Left hindlimb (tissue), 1 donor: ENCODE measurements around the gene VPS45.
"Not testable (repeated sequence)": the region's sequence is repeated elsewhere in the genome, so short reads cannot be mapped to it uniquely, and the experiment has no call there.

Source experiments
- DNase-seq: peaks from one replicate; pipeline ENCODE4 v3.0.0-alpha.2; 2018

The VPS45 gene, protein sequence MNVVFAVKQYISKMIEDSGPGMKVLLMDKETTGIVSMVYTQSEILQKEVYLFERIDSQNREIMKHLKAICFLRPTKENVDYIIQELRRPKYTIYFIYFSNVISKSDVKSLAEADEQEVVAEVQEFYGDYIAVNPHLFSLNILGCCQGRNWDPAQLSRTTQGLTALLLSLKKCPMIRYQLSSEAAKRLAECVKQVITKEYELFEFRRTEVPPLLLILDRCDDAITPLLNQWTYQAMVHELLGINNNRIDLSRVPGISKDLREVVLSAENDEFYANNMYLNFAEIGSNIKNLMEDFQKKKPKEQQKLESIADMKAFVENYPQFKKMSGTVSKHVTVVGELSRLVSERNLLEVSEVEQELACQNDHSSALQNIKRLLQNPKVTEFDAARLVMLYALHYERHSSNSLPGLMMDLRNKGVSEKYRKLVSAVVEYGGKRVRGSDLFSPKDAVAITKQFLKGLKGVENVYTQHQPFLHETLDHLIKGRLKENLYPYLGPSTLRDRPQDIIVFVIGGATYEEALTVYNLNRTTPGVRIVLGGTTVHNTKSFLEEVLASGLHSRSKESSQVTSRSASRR

DNA sequence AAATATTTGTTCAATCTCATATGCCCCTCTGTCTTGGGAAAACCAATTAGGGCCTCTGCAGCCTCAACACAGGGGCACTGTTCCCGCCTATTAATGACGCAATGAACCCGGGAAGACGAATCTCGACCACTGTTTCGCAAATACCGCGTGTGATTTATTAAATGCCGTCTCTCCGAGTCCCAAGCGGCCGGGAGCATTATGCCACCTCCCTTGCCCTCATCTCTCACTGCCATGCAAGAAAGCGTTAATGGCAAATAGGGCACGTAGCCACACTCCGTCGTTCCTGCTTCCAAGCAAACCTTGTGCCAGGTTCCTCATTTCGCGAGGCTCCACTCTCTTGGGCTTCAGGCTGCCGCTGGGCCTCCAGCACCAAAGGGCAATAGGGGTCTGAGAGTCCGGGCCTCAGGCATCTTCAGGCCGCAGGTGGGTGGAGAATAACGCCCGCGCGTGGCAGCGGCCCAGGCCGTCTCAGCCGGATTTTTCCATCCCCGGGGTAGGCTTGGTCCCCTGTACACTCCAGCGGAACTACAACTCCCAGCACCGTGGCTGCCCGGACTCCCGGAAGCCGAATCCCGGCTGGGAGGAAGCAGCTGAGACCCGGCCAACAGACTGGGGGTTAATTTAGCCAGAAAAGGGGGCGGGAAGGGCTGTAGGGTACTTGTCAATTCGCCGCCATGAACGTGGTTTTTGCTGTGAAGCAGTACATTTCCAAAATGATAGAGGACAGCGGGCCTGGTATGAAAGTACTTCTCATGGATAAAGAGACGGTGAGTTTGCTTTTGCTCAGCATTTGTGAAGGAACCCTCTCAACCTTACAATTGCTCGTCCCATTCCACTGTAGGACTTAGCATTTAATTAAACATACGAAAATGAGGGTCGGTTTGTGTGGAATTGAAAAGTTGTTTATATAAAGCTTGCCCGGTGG is at the start of gene VPS45:
Gene VPS45, plus strand, starts transcription at position 593 of the 925 bp plus-strand sequence. Its CDS starts 82 bp downstream, at position 675.
- DNase-seq: peak; percentile 97

DNA sequence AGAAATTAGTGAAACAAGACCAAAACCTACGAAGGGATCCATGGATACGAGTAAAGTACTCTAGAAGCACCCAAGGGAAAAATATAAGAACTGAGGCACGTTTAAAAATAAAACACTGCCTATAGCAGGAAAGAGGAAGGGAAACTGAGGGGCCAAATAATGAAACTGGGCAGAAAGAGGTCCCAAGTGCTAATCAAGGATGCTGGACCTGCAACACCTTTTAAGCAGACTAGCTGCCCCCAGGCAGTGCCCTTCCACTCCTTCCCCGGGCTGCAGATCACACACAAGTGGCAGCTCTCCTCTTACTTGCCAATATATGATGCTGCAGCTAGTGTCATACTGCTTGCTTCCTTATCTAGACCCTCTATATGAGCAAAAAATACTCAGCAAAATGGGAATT is 49.4 kb upstream of the VPS45 start:
- no peak for DNase-seq

DNA sequence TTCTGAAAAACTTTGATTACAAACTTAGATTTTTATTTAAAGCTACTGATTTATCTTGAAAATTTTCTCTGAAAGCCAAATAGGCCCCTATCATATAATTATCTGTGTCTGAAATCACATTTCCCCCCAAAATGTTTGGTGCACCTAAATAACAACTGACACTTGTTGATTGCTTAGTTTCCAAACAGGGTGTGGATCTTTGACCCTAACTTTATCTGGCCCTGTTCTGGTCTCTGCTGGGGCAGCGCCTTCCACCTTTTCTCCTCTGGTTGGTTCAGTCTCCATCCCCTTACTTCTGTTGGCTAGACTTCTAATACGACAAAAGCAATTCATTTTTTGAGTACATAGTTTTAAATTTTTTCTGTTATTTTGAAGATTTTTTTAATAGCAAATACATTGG is 46.9 kb upstream of the VPS45 start:
- DNase-seq: no peak

DNA sequence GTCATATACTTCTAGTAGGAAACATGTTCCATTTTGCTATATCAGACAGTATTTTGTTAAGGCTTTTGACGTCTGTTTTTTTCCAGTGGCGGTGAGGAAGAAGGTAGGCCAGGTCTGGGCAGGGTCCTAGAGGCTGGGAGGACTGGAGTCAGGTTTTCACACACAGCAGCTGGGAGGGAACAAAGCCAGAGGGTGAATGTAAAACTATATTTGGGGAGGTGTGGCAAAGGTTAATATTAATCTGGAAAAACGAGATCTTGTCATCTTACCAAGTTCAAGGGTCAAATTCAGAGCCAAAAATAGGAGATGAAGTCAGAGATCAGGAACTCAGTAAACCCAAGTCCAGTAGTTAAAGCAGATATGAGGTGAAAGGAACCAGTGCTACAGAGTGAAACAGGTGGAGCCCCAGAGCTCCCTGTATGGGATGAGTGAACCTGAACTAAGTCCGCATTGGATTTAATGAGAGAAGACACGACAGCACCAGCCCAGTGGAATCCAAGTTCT is 46.3 kb upstream of the VPS45 start:
- no peak for DNase-seq

DNA sequence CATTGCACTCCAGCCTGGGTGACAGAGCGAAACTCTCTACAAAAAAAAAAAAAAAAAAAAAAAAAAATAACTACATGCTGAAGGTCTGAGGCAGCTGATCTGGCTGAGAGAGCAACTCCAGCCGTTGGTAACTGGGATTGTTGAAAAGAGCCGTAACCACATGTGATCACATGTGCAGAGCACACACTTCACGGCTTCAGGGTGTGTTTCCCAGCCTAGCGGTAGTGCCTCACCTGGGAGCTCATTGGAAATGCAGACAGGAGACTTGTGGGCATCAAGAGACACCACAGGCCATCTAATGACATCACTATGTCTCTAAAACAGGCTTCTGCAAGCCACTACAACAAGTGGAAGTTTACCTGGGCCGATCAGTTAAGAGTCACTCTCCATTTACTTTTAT is 45.2 kb upstream of the VPS45 start:
- no peak for DNase-seq

DNA sequence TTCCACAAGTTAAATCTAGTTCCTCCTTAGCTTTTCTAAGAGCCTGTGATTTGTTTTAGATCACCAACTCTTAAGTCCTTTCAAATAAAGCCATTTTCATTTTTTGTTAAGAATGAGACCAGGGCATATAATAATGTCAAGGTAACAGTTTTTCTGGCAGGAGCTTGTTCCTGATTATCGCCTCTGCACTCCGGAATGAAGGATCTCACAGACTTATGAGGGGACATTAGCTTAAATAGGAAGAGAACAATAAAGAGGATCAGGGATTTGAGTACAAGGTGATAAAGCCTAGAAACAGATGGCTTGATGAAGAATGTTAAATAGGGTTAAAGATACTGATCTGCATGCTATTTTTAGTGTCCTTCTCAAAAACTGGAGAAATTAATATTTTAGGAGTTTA is 43.4 kb upstream of the VPS45 start:
- no peak for DNase-seq

DNA sequence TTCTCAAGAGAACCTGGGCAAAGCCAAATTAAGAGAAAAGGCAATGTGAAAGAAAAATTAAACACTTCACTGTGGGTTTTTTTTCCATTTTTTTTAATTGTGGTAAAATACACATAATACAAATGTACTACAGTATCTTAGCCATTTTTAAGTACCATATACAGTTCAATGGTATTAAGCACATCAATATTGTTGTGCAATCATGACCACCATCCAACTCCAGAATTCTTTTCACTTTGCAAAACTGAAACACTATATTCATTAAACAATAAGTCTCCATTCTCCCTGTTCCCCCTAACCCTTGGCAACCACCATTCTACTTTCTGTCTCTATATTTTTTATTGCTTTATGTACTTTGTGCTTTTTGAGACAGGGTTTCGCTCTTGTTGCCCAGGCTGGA is 39.3 kb upstream of the VPS45 start:
- DNase-seq: no peak

DNA sequence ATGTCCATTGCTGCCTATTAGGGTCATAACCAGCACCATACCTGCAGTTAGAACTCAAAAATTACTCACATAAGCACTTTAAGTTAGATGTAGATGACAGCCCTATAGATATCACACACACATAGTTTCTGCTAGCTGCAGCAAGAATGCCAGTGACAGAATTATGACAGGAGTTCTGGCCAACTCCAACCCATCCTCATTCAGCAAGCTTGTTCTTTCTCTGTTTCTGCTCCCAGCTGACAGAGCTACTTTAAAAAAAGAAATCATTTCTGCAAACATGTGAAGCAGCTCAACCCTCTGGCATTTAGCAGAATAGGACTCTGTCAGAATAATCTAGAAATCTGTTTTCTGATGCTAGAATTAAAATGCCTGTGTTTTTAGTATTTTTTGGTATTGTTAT is 33.2 kb upstream of the VPS45 start:
- DNase-seq: no peak

DNA sequence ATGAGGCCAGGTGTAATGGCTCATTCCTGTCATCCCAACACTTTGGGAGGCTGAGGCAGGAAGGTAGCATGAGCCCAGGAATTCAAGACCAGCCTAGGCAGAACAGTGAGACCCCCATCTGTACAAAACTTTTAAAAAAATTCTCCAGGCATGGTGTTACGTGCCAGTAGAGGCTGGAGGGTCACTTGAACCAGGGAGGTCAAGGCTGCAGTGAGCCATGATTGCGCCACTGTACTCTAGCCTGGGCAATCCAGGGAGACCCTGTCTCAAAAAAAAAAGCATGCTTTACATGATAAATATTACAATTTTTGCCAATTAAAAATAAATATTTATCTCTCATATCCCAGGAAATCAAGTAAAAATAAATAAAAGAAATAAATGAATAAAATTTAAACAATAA is 17.6 kb upstream of the VPS45 start:
- DNase-seq: no peak

DNA sequence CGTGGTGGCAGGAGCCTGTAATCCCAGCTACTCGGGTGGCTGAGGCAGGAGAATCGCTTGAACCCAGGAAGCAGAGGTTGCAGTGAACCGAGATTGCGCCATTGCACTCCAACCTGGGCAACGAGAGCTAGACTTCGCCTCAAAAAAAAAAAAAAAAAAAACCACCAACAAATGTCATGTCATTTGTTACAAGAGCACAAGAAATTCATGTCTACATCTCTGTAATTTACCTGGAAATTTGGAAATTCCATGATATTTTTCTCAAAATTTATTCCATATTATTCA is 16.5 kb upstream of the VPS45 start:
- DNase-seq: no peak

DNA sequence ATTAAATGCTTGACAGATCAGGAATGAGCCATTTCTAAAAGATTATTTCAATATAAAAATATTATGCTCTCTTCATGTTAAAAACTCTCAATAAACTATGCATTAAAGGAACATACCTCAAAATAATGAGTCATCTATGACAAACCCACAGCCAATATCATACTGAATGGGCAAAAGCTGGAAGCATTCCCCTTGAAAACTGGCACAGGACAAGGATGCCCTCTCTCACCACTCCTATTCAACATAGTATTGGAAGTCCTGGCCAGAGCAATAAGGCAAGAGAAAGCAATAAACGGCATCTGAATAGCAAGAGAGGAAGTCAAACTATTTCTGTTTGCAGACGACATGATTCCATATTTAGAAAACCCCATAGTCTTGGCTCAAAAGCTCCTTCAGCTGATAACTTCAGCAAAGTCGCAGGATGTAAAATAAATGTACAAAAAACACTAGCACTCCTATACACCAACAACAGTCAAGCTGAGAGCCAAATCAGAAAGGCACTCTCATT is 15.6 kb upstream of the VPS45 start:
- DNase-seq: not testable (repeated sequence)

DNA sequence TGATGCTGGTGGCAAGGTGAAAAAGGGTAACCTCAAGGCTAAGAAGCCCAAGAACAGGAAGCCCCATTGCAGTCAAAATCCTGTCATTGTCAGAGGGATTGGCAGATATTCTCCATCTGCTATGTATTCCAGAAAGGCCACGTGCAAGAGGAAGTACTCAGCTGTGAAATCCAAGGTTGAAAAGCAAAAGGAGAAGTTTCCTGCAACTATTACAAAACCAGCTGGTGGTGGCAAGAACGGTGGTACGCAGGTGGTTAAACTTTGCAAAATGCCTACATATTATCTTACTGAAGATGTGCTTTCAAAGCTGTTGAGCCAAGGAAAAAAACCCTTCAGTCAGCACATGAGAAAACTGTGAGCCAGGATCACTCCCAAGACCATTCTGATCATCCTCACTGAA is 13.7 kb upstream of the VPS45 start:
- DNase-seq: no peak

DNA sequence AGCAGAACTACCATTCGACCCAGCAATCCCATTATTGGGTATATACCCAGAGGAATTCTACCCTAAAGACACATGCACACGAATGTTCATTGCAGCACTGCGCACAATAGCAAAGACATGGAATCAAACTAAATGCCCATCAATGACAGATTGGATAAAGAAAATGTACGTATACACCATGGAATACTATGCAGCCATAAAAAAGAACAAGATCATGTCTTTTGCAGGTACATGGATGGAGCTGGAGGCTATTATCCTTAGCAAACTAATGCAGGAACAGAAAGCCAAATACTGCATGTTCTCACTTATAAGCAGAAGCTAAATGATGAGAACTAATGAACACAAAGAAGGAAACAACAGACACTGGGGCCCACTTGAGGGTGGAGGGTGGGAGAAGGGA is 12.1 kb upstream of the VPS45 start:
- not testable (repeated sequence) for DNase-seq

DNA sequence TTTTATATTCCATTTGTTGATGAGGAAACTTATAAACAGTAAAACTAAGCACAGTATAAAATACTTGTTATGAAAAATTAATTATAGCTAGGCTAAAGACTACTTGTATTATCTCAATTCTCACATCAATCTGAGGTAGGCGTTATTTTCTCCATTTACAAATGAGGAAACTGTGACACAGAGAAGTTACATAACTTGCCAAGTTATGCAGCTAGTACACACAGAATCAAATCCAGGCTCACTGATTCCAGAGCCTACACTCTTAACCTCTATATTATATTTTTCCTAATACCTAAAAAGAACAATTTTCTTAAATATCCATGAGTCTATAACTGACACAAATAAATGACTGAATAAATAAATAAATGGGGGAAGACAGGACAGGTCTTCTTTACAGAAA is 11.2 kb upstream of the VPS45 start:
- DNase-seq: no peak

DNA sequence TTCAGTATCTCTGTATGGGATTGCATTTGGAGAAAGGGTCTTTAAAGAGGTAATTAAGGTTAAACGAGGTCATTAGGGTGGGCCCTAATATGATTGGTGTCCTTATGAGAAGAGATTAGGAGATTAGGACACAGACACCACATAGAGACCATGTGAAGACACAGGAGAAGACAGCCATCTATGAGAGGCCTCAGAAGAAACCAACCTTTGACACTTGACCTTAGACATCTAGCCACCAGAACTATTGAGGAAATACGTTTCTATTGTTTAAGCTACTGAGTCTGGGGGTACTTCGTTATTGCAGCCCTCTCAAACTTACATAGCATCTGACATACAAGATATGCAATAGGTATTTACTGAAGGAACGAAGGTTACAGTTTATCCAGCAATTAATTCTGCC is 7.3 kb upstream of the VPS45 start:
- no peak for DNase-seq

DNA sequence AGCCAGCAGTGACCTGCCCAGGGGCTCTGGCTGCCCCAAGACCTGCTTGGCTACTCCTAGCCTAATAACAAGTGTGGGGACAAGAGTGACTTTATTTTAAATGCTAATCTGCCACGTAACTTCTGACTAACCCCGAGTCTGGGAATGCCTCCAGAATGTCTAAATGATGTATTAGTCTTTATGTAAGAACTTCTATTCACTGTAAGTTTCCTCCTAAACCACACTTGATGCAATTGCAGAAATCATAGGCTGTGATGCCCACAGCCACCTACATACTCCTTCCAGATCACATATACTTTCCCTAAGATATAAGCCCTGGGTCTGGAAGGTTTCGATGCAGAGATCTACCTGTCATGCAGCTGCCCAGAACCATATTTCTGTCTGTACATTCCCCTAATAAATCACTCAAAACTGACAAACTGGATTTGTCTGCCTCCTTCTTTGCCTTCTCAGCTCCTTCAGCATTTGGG is 5.9 kb upstream of the VPS45 start:
- no peak for DNase-seq

DNA sequence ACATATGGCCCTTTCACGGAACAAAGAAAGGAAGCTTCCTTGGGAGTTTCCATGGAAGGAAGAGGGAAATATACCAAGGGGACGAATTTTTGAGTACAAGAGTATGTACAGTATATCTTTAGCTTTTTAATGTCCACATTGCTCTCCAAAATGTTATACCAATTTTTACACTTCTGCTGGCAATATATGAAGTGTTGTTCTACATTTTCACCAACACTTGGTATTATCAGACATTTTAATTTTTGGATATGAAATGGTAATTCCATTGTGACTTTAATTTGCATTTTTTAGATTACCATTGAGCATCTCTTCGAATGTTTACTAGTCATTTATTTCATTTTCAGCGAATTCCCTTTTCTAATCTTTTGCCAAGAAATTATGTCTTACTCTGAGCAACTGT is 5.5 kb upstream of the VPS45 start:
- no peak for DNase-seq

DNA sequence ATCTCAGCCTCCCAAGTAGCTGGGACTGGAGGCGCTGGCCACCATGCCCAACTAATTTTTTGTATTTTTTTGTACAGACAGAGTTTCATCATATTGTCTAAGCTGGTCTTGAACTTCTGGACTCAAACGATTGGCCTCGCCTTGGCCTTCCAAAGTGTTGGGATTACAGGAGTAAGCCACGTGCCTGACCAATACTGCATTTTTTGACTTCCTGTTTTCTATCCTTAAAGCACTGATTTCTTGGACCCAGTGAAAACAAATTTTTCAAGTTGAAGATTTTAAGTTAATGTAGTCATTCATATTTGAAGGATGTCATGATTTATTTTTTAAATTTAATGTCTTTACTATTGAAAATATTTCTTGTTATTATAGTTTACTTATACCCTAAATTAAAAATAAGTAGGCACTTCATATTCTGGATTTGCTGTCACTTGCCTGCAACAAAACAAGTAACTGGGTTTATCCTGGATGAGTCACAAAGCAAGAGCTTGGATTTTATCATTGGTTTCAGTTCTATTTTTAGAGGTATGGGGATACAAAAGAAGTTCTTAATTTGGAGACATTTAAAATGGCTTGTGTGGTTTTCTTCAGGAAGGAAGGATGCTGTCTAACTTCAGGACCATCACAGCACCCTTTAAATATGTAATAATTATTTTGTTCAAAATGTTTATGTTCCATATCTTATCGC is 2.2 kb upstream of the VPS45 start:
- DNase-seq: no peak

DNA sequence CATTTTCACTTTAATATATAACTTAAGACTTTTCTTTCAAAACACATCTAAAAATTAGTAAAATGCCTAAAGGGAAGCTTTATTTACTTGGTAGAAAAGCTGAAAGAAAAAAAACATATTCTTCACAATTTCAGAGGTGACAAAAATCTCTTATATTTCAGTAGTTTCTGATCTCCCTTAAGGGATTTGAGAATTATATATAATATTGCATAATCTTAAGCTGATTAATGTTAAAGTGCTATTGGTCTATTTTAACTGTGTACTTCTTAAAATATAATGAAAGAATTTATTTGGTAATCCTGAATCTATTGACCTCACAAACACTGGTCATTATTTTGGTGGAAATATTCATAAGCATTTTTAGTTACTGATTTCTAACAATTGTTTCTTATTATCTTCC is 1.2 kb upstream of the VPS45 start:
- DNase-seq: no peak

DNA sequence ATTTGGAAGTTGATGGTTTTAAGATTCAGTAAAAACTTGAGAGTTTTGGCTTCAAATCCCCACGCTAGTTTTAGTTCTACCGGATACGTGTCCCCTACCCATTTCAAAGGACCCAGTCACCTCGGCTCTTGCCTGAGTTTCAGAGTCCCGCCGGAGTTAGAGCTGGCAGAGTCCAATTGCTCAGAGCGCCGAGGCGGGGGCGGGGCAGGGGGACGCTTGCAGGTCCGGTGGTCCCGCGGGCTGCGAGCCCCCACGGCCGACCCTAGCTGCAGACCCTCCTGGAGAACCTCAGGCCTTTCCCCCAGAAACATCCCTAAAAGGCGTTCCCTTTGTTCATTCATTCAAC is 765 bp upstream of the VPS45 start:
- DNase-seq: peak; percentile 83

DNA sequence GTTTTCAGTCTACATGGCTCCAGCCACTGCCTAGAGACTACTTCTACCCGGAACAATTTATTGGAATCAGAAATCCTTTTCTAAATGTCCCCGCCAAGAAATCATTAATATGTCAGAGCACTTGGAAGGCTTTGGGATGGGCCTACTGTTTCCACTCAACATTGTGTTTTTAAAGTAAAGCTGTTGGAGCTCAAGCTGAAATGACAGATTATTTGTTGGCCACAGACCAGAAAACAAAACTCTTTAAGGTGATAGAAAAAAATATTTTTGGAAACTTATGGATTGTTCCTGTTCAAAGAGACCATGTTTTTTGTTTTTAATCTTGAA is 496 bp downstream of the VPS45 start:
- DNase-seq: no peak

DNA sequence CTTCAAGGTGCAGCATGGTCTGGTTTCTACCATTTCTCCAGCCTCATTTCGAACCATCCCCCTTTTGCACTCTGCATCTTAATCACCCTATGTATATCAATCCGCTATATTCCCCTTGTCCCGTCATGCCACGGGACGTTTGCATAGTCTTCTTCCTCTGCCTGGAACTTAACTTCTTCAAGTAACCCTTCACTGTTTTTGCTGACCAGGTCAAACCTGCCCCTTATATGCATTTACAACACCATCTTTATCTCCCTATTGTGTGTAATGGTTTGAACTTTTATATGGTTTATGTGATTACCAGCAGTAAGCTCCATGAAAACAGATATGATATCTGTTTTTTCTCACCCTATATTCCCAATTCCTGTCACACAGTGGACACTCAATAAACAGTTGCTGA is 2.3 kb downstream of the VPS45 start:
- no peak for DNase-seq

DNA sequence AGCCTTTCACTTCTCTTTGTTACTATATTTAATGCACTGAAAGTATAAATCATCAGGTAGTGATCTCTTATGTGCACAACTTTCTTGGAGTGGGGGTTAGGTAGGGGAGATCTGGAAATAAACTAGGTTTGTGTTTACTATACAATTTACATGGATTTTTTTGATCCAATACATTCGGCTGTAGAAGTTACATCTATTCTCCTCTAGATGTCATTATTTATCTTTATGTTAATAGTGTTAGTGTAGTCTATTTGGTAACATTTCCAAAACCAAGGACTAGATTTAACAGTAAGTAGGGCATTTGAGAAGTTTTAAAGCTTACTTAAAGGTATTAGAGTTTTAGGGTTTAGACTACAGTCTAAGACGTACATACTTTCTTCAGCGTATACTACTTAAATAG is 5.4 kb downstream of the VPS45 start:
- no peak for DNase-seq
